HG02981 (cell line): ENCODE data around the gene AVEN.
A peak's percentile ranks its signal among the peaks of the same experiment; 100 is the strongest.
"Not testable (repeated sequence)": the region's sequence is repeated elsewhere in the genome, so short reads cannot be mapped to it uniquely, and the experiment has no call there.

Experiments
- ATAC-seq: cut with Tn5 transposase; IDR thresholded peaks from one replicate; pipeline ENCODE4 v1.9.1; 2021; ENCODE audit warnings: mild to moderate bottlenecking, moderate library complexity; ENCODE audit not compliant: unreplicated experiment

The AVEN gene

GRCh38 chr15:34038871-34039789 lies at the start of gene AVEN:
Gene AVEN (minus strand): TSS chr15:34039204. CDS start chr15:34039046, 158 bp downstream.
- peak; percentile 40 for ATAC-seq

GRCh38 chr15:34085746-34086145 lies 46.7 kb upstream of the AVEN start:
- ATAC-seq: no peak

- ATAC-seq: no peak
Observed at GRCh38 chr15:34084086-34084485, 45.1 kb upstream of the AVEN start.

- no peak for ATAC-seq
Observed at GRCh38 chr15:34079904-34080303, 40.9 kb upstream of the AVEN start.

- no peak for ATAC-seq
Observed at GRCh38 chr15:34078900-34079299, 39.9 kb upstream of the AVEN start.

- no peak for ATAC-seq
Observed at GRCh38 chr15:34076785-34077184, 37.8 kb upstream of the AVEN start.

- no peak for ATAC-seq
Observed at GRCh38 chr15:34070003-34070402, 31.0 kb upstream of the AVEN start.

GRCh38 chr15:34065941-34066340 lies 26.9 kb upstream of the AVEN start:
- no peak for ATAC-seq

- no peak for ATAC-seq
Observed at GRCh38 chr15:34065261-34065660, 26.3 kb upstream of the AVEN start.

- ATAC-seq: no peak
Observed at GRCh38 chr15:34064438-34064837, 25.4 kb upstream of the AVEN start.

GRCh38 chr15:34059946-34060345 lies 20.9 kb upstream of the AVEN start:
- no peak for ATAC-seq

- no peak for ATAC-seq
Observed at GRCh38 chr15:34059476-34059875, 20.5 kb upstream of the AVEN start.

GRCh38 chr15:34056911-34057310 lies 17.9 kb upstream of the AVEN start:
- ATAC-seq: no peak

GRCh38 chr15:34055868-34056595 lies 17.0 kb upstream of the AVEN start:
- ATAC-seq: no peak

- no peak for ATAC-seq
Observed at GRCh38 chr15:34054081-34054707, 15.2 kb upstream of the AVEN start.

- not testable (repeated sequence) for ATAC-seq
Observed at GRCh38 chr15:34050385-34050784, 11.4 kb upstream of the AVEN start.

- ATAC-seq: no peak
Observed at GRCh38 chr15:34049112-34049511, 10.1 kb upstream of the AVEN start.

GRCh38 chr15:34047893-34048775 lies 9.1 kb upstream of the AVEN start:
- ATAC-seq: no peak

GRCh38 chr15:34046471-34047145 lies 7.6 kb upstream of the AVEN start:
- ATAC-seq: no peak

GRCh38 chr15:34043813-34044212 lies 4.8 kb upstream of the AVEN start:
- no peak for ATAC-seq
